Skin epidermis (tissue), 12 donors: ENCODE data around the gene STRBP.

Experiments
- H3K27ac ChIP-seq, 21 experiments: fragments of 200-600 bp; sonication (generic) in 11 of 21; one replicate each; pipeline ENCODE4 v1.5.0; 2020; ENCODE audit warnings: mild to moderate bottlenecking in 3 of 21, inconsistent platforms in 2 of 21, moderate library complexity in 2 of 21
- H3K4me3 ChIP-seq, 7 experiments: fragments of 200-600 bp; sonication (generic) in 2 of 7; one replicate each; pipeline ENCODE4 v1.5.0; 2020; ENCODE audit warnings: inconsistent platforms in 2 of 7, mild to moderate bottlenecking in 2 of 7, moderate library complexity in 1 of 7

STRBP gene

DNA sequence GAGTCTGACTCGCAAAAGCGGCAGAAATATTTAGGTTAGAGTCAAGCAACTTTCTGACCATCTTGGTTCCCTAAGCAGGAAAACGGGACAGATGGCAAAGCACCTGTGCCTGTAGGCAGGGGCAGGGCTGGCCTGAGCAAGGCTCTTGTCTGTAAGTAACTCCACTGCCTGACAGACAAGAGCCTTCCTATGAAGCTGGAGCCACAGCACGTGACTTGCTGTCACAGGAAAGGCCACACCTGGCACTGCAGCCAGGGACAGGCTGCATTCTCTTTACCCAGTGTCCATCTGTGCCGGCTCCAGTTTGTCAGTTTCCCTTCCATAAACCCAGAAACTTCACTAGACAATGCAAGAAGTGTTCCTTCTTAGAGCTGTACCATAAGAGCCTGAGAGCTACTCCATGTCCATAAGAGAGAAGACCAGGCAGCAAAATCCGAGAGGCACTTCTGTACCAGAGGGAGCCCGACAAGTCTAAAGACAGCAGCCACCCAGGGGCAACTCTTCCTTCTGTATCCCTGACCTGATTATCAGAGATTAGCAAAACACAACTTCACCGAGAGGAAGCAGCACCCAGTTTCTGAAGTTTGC lies 156.9 kb downstream of the STRBP start:
- Histone ChIP-seq H3K4me3 (no peak overlapping the region), H3K27ac (peak overlapping the region in 3 of 21 experiments; percentile 20 to 44 (median 30))

DNA sequence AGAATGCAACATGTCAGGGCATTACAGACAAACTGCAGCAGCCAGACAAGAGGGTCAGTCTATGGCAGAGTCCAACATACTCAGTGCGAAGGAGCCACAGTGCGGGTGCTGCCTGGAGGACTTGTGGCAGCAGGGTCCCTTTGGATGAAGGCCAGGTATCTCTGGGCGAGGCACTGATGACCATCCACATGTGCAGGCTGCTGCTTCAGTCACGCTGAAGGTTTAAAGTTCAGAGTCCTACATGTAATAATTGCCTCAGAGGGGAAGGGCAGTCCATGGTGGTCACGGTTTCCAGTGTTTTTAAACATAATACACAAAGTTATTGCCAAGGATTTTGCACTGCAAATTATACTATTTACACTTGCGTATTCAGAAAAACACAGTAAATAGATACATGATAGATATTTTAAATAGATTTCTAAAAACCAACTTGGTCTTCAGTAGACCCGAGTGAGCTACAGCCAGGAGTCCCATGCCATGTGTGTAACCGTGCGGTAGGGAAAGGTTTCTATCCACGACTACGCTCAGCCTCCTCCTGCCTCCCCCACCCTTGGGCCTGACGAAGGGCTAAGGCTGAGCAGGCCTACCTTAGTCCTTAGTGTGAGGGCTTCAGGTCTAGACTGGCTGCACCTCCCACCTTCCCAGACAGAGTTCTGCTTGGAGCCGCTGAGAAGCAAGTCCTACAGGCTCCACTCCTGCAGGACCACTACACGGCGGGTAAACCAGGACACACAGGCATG lies 158.7 kb downstream of the STRBP start:
- H3K27ac ChIP-seq, result no peak overlapping the region
- no peak overlapping the region for H3K4me3 ChIP-seq

DNA sequence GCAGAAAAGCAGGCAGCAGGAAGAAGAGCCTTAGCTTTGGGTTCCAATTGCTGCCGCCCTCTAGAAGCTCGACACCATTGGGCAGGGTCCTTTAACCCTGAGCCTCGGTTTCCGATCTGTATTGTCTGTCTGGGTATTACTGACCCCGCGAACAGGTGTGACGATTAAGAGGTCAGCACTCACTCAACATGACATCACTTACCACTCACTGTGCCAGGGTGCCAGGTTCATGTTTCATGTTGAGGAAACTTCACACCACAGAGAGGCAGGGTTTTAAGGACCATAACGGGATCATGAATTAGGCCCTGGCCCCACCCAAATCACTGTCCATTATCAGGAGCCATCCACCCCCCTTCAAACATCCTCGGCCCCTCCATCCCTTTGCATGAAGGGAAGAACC lies 159.4 kb downstream of the STRBP start:
- Histone ChIP-seq H3K4me3 (no peak overlapping the region), H3K27ac (no peak overlapping the region)

DNA sequence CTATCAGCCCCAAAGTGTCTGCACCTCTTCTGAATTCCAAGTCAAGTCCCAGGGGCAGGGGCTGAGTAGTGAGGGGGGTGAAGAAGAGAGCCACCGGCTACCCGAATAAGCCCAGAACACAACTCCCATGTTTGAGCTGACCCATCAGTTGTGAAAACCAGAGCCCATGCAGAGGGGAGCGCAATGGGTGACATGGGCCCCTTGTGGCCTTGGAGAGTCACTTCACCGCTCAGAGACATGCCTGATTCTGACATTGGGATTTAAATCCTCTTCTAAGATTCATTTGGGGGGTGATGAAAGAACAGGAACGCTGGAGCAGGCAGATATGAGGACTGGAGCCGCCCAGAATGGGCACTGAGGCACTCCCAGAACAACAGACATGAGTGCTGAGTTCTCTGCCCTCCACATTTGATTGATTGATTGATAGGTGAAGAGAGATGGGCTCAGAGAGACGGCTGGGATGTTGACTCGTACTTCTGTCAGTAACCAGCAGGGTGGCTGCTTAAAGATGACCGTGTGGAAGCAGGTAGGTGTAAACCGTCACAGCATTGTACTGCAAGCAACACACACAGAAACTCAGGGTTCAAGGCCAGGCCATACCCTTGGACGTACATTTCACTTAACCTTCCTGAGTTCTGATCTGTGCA lies 160.6 kb downstream of the STRBP start:
- Histone ChIP-seq H3K4me3 (no peak overlapping the region), H3K27ac (no peak overlapping the region)

DNA sequence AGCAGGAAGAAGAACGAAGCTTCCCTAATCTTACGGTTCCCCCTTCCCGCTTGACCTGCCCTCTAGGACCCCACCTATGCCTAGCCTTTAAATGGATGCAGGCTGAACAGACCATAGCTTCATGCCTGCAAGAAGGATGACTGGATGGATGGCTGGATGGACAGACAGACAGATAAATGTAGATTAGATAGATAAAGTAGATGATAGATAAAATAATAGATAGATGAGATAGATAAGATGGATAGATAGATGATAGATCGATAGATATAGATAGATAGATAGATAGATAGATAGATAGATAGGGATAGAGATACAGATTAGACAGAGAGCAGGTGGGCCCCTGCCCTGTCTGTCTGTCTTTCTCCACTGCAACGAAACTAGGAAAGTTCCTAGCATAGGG lies 162.9 kb downstream of the STRBP start:
- Histone ChIP-seq H3K27ac (no peak overlapping the region), H3K4me3 (no peak overlapping the region)

DNA sequence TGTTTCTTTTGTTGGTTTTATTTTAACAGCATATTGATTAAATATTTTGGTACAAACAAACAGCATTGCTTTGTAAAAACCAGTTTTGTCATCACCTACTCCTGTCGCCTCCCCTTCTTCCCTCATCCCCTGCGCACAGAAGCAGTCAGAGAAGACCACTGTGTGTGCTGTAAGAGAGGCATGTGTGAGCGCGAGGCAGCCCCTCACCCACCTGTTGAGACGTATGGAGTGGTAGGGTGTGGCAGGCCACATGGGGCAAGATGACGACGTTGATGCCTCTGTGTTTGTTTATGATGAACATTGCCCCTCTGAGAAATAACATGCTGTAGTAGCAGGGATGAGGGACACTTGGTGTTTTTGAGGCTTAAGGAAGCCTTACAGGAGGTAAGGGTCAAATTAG lies 163.6 kb downstream of the STRBP start:
- no peak overlapping the region for H3K27ac ChIP-seq

DNA sequence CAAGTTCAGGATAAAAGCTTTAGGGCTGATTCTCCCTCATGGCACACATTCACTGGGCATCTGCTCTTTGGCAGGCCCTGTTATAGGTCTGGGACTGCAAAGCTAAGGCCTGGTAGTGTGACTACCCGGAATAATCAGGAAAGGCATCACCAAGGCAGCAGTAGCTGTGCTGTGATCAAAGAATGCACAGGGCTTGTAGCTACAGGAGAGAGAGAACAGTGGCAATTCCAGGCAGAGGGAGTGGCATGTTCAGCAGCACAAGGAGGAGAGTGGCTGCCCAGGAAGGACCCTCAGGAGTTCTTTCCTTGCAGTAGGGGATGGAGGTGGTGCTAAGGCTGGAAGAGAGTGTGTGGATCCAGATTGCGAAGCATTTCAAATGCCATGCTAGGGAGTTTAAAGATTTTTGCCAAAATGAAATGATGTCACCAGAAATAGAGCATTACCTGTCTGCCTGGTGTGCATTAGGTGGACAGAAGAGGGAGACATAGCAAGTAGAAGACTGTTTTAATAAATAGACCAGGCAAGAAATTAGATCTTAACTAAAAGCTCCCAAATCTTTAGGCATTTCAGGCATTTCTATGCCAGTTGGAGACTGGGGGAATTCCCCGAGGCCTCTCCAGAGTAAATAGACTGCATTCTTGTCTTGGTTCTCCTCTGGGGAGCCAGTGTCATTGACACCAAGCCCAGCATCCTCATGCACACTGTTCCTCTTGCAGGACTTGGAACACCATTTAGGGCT lies 165.8 kb downstream of the STRBP start:
- Histone ChIP-seq H3K27ac (no peak overlapping the region), H3K4me3 (no peak overlapping the region)

More for the DNA sequence above, 163.6 kb downstream of the STRBP start:
- no peak overlapping the region for H3K4me3 ChIP-seq

DNA sequence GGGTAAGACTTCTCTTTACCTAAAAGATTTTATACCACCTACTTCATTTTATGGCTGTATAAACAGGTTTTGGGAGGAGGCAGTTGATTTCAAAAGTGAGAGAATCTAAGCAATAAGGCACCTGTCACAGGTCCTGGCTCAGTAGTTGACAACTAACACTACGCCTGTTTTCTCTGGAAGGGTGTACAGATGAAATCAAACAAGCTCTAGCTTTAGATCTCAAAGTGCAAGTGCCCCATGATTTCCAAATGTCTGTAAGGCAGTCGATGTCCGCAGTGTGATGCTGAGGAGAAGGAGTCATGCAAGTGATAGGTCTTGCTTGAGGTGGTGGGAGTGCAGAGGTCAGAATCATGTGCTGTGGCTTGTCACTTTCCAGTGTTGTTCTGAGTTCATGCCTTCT lies 168.8 kb downstream of the STRBP start:
- H3K27ac ChIP-seq, result no peak overlapping the region
- H3K4me3 ChIP-seq, result no peak overlapping the region

DNA sequence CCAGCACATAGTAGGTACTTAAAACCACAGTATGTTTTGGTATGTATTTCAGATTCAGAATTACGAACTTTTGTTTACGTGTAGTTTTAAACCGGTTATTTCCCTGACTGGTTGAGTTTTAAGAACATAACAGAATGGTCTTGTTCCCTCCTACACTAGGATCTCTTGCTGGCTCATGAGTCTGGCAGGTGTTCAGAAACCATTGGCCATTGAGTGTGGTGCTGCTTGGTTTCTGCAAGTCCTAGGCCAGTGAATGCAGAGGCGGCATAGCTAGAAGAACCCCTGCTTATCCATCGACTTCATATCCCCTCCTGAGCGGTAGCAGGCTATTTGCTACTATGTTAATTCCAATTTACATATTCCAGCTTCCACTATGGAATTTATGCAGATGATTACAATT lies 169.3 kb downstream of the STRBP start:
- no peak overlapping the region for H3K4me3 ChIP-seq
- H3K27ac ChIP-seq, result no peak overlapping the region

DNA sequence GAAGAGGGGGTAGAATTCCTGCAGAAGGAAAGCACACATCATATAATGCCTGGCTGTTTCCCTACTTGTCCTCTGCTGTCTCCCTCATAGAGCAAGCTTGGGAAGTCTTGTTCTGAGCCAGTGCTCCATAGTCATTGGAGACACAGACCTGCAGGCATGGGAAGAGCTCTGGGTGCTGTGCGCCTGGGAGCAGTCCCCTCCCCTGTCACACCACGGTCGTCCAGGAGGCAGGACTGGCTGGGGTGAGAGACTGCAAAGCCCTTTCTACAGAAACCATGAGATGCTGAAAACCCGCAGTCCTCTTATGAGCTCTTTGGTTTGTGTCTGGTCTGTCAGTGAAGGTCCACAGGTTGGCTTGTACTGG lies 170.3 kb downstream of the STRBP start:
- no peak overlapping the region for H3K27ac ChIP-seq
- no peak overlapping the region for H3K4me3 ChIP-seq

DNA sequence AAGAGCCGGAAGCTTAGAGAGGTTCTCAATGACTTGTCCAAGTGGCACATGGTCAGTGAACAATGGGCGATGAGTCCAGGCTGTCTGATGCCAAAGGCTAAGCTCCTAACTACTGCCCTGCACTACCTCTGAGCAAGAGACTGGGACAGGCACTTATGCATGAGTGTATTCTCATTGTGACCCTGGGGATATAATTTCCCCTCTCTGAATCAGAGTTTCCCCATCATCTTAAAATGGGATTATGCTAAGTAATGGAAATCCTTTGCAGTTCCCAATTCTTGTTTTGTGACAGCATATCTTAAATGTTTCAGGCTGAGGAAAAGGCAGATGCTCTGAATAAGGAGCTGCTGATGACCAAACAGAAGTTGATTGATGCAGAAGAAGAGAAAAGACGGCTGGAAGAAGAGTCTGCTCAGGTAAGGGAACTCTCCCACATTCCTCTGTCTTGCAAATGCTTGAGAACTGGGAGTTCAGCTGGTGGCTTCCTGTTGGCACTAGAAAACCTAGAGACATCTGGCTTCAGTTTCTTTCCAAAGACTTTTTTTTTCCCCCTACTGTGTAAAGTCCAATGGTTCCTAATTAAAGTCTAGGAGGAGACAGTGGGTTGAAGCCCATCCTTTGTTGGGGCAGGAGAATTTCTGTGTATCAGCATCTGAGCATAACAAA lies 170.8 kb downstream of the STRBP start:
- H3K27ac ChIP-seq, result no peak overlapping the region

DNA sequence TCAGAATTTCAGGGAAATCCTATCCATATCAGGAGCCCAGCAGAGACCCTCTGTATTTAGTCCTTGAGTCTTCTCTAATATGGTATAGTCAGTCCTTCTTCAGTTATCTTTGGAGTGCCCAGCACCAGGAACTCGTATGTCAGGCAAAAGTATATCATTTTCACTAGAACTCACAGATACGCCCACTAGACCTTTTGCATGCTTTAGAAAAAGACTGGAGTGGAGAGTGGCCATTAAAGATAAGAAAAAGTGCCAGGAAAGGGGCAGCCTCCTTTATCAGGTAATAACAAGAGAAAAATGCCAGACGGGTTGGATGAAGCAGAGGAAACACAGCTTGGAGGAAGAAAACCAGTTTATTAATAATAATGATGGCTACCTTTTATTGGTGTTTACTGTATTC lies 171.4 kb downstream of the STRBP start:
- no peak overlapping the region for H3K4me3 ChIP-seq
- no peak overlapping the region for H3K27ac ChIP-seq

More for the DNA sequence above, 170.8 kb downstream of the STRBP start:
- no peak overlapping the region for H3K4me3 ChIP-seq

DNA sequence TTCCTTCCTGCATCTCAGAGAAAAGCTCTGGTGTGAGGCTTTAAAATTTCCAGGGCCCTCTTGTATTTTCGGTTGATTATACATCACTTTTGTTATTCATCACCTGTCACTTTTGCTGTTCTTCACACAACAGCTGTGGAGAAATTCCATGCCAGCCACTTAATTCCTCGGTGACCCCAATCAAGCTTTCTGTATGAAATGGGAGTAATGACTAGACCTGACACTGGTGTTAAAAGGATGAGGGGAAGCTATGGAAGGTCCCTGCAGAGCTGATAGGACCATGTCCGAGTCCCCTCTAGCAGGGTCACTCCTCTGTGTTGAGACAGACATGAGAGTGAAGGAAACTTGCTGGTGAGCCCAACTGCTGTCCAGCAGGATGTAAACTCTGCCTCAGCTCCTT lies 175.2 kb downstream of the STRBP start:
- H3K27ac ChIP-seq, result no peak overlapping the region
- no peak overlapping the region for H3K4me3 ChIP-seq

DNA sequence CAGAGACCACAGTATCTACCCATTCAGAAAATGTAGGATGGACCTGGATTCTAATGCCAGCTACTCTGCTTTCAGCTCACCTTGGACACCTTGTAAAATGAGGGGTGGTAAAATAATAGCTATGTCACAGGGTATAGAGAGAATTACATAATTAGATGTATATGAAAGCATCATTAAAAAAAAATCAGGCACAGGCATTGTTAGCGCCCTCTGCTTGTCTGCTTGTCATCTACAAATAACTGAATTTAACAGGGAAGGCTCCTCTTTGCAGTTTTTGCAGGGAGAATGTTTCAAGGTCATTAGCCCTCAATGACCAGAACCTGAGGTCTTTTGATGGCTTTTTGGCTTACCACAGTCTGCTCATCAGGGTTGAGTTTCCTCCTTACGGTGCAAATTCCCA lies 176.9 kb downstream of the STRBP start:
- H3K4me3 ChIP-seq, result no peak overlapping the region
- no peak overlapping the region for H3K27ac ChIP-seq

DNA sequence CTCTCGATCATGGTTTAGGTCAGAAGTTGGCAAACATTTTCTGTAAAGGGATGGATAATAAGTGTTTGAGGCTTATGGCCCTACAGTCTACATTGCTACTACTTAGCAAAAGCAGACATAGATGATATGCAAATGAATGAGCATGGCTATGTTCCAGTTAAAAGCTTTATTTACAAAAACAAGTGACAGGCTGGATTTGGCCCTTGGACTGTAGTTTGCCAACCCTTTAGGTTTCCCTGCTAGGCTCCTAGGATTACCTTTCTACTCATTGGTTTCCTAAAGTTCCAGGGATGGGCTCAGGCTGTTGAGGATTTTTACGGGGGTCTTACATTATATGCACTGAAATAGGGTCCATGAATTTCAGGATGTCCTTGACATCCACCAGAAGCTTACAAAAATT lies 177.4 kb downstream of the STRBP start:
- Histone ChIP-seq H3K4me3 (no peak overlapping the region), H3K27ac (no peak overlapping the region)

DNA sequence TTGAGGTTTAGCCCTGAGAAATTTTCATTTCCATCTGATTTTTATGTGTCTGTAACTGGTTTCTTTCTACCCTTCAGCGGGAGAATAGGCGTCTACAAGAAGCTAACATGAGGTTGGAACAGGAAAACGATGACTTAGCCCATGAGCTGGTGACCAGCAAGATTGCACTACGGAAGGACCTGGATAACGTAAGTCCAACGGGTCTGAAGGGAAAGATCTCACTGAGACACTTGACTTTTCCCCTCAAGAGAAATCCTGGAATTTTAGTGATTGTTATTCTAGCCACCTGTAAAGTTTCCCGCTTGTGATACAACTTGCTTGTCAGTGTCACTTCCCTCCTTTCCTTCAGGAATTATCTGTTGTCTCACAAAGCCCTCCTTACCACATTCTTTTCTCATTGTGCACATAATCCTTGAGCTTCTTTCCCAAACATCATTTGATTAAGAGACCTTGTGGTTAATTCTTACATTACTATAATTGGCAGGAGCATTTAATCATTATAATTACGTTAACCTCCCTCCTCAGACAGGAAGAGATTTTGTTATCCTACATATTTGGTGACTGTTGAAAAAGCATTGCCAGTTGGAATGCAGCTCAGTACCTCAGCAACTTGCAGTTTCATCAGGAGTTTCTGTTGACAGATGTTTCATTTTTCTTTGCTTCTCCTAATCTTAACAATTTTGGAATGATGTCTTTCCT lies 178.0 kb downstream of the STRBP start:
- Histone ChIP-seq H3K27ac (no peak overlapping the region), H3K4me3 (no peak overlapping the region)

DNA sequence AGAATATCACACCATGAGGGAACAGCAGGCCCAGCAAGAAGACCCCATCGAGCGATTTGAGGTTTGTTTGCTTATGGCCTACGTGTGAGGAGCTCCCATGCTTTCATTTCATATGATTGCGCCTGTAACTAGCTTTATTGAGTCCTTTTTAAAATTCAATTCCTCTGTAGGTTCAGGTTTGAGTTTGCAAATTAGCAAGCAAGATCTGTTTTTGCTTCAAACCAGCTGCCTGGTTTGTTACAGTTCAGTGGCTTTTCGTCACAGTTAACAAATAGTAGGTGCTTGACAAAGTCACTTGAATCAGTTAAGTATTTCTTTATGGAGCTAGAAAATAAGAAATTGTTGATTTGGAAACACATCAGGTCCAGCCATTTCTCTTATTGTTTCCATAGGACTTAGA lies 178.6 kb downstream of the STRBP start:
- no peak overlapping the region for H3K27ac ChIP-seq
- no peak overlapping the region for H3K4me3 ChIP-seq

DNA sequence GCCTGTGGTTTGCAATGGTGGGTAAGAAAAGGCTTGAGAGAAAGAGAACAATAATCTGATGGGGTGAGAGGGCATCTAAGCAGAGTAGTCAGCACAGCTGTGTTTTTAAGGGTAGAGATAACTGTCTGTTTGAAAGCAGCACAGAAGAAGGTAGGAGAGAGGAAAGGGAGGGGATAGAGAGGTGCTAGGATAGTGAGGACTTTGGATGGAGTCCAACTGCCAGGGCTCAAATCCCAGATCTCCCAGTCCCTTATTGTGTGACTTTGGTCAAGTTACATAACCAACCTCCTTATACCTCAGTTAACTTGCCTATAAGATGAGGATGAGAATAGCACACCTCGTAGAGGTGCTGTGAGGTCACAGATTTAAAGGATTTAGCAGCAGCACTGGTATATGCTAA lies 179.3 kb downstream of the STRBP start:
- no peak overlapping the region for H3K4me3 ChIP-seq
- H3K27ac ChIP-seq, result peak overlapping the region in 1 of 21 experiments; percentile 8

DNA sequence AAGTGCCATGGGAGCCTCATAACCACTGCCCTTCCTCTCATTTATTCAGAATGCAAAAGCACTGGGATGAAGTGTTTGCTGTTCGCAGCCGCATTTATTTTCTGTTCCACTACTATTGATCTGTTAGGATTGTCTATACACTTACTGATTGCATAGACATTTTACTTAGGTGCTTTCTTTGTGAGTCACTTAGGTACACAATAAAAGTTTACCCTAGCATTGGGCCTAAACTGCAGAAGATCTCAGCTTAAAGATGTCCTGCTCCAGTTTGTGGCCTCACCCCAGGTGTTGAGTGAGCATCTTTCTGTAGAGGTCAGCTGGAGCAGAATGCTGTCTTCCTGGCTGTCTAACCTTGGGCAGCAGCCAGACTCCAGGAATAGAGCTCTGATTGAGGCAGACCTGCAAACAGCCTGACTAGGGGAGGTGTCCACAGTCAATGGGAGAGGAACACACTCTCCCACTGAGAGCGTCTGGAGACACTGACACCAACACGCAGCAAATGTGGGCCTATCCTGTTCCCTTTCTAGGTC lies 181.0 kb downstream of the STRBP start:
- Histone ChIP-seq H3K4me3 (no peak overlapping the region), H3K27ac (no peak overlapping the region)
